Stromal cell of bone marrow (primary cell): ENCODE measurements around the gene NANOS1.
"Not testable (repeated sequence)": the region's sequence is repeated elsewhere in the genome, so short reads cannot be mapped to it uniquely, and the experiment has no call there.

Source experiments
- DNase-seq: peaks from one replicate; pipeline ENCODE4 v3.0.0-alpha.2; 2012; ENCODE audit warnings: low read depth

Gene NANOS1

GRCh38 chr10:119007211-119007574 is 22.3 kb upstream of the NANOS1 start:
- no peak for DNase-seq

DNA sequence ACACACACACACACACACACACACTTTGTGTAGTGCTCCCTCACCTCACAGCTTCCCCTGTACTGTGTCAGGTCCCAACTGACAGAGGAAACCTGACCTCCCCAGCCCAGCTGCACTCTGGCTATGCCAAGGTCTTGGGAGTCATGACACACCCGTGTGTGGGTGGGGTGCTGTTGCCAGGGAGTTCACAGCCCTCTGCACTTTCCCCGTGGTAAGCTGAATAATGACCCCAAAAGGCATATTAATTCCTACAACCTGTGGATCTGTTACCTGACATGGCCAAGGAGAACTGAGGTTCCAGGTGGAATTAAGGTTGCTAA is 8.9 kb upstream of the NANOS1 start:
- DNase-seq = no peak

- DNase-seq = peak; percentile 40
These were observed 6.5 kb upstream of the NANOS1 start for GRCh38 chr10:119022846-119023552.

- DNase-seq = no peak
These were observed 6.0 kb upstream of the NANOS1 start for GRCh38 chr10:119023553-119023868.

- no peak for DNase-seq
These were observed 4.6 kb upstream of the NANOS1 start for GRCh38 chr10:119024882-119025281.

GRCh38 chr10:119025336-119025735 is 4.2 kb upstream of the NANOS1 start:
- no peak for DNase-seq

DNA sequence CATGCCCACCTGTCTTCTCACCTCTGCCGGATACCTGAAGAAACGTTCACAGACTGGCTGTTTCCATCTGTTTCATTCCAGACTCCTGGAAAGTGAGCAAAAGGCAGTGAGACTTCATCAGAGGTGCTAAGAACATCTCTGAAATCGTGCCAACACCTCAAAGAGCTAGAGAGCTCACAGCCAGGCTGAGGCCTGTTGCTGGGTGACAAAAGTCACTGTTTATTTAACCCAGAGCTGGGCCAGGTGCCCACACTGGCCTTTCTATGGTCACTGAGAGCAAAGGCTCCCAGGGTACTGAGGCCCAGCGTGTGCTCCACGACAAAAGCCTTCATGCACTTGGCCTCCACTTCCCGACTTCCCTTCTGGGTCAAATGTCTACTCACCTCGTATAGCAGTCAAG is 3.7 kb upstream of the NANOS1 start:
- no peak for DNase-seq

- no peak for DNase-seq
These were observed 3.0 kb upstream of the NANOS1 start for GRCh38 chr10:119026301-119027110.

- not testable (repeated sequence) for DNase-seq
These were observed 1.0 kb upstream of the NANOS1 start for GRCh38 chr10:119028445-119028899.

GRCh38 chr10:119028900-119029612 is 458 bp upstream of the NANOS1 start:
- peak; percentile 50 for DNase-seq

GRCh38 chr10:119030421-119031250 is 1.1 kb downstream of the NANOS1 start:
- no peak for DNase-seq

- DNase-seq = no peak
These were observed 2.1 kb downstream of the NANOS1 start for GRCh38 chr10:119031496-119032059.

DNA sequence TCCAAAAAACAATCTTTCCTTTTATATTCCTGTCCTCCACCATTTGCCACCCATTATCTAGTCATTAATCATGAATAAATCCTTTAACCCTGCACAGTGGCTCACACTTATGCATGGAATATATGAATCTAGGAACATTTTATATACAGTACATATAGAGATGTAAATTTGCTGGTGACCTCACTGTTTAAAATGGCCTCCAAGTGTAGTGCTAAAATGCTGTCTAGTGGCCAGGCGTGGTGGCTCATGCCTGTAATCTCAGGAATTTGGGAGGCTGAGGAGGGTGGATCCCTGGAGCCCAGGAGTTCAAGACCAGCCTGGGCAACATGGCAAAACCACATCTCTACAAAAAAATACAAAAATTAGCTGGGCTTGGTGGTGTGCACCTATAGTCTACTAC is 9.6 kb downstream of the NANOS1 start:
- DNase-seq = no peak

GRCh38 chr10:119041326-119041725 is 11.8 kb downstream of the NANOS1 start:
- DNase-seq = no peak

GRCh38 chr10:119042169-119042568 is 12.7 kb downstream of the NANOS1 start:
- DNase-seq = no peak

GRCh38 chr10:119045561-119045960 is 16.0 kb downstream of the NANOS1 start:
- no peak for DNase-seq

GRCh38 chr10:119049361-119049760 is 19.8 kb downstream of the NANOS1 start:
- no peak for DNase-seq

GRCh38 chr10:119049777-119050176 is 20.3 kb downstream of the NANOS1 start:
- DNase-seq = no peak

GRCh38 chr10:119051775-119052174 is 22.3 kb downstream of the NANOS1 start:
- no peak for DNase-seq

GRCh38 chr10:119055472-119055871 is 26.0 kb downstream of the NANOS1 start:
- no peak for DNase-seq

- DNase-seq = no peak
These were observed 28.5 kb downstream of the NANOS1 start for GRCh38 chr10:119058010-119058409.

DNA sequence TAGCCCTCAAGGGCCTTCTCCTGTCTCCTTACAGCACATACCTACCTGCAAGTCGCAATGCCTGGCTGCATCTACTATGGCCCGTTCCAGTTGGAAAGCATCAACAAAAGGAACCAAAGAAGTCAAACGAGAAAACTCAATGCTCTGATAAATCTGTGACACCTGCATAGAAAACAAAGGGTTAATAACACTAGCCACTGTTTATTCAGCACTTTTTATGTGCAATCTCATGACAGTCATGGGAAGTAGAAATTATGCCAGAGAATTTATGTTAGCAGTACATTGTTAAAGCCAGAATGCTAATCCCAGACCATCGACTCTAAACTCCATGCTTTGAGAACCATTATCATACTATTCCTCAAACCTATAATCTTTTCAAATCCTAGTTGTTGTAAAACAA is 30.0 kb downstream of the NANOS1 start:
- no peak for DNase-seq
